ENCODE results near the gene LMBRD1.

Gene LMBRD1

DNA sequence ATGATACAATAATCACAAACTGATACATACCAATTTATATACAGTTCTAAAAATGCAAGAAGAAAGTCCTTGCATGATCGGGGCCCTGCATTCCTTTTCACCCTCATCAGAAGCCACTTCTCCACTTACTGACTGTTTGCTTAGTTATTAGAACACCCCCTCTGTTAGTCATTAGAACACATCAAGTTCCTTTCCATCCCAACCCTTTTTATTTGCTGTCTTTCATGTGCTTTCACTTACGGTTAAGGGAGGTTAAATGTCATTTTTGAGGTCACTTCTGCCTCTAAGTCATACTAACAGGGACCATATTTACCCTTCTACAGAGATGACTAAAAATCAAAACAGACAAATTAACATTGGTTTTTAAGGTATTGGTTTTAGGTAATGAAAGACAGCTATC, 149.1 kb downstream of the LMBRD1 start:
- POLR2A ChIA-PET: no interaction called here
- H3K4me3 ChIP-seq (ENCODE audit: low read depth, low read length): no peak overlapping the region
- H3K4me1 ChIP-seq (ENCODE audit: control insufficient read depth, insufficient read depth, low read length): no peaks in the 10 kb centered on the region
- no peaks in the 10 kb centered on the region for H3K9me3 ChIP-seq (ENCODE audit: control insufficient read depth, insufficient read depth, low read depth, low read length)
- no peaks in the 10 kb centered on the region for H3K36me3 ChIP-seq (ENCODE audit: control insufficient read depth in 2 of 2, insufficient read depth in 1 of 2, low read length in 2 of 2)
- TF ChIP-seq ZNF114 (tag by site-specific recombination; IDR thresholded peaks at IDR 0.05) (no peak), ZBTB7A (tag by site-specific recombination; IDR thresholded peaks at IDR 0.05; ENCODE audit: low read depth) (no peak), ZBTB21 (tag by site-specific recombination; IDR thresholded peaks at IDR 0.05) (no peak), ZNF791 (tag by site-specific recombination; IDR thresholded peaks at IDR 0.05) (no peak), GLI4 (tag by site-specific recombination; IDR thresholded peaks at IDR 0.05) (no peak), ZNF768 (tag by site-specific recombination; IDR thresholded peaks at IDR 0.05) (no peak)
- TF ChIP-seq, protein P1, sequence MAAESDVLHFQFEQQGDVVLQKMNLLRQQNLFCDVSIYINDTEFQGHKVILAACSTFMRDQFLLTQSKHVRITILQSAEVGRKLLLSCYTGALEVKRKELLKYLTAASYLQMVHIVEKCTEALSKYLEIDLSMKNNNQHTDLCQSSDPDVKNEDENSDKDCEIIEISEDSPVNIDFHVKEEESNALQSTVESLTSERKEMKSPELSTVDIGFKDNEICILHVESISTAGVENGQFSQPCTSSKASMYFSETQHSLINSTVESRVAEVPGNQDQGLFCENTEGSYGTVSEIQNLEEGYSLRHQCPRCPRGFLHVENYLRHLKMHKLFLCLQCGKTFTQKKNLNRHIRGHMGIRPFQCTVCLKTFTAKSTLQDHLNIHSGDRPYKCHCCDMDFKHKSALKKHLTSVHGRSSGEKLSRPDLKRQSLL (tag by site-specific recombination; IDR thresholded peaks at IDR 0.05): no peak
- TF ChIP-seq, protein P2, sequence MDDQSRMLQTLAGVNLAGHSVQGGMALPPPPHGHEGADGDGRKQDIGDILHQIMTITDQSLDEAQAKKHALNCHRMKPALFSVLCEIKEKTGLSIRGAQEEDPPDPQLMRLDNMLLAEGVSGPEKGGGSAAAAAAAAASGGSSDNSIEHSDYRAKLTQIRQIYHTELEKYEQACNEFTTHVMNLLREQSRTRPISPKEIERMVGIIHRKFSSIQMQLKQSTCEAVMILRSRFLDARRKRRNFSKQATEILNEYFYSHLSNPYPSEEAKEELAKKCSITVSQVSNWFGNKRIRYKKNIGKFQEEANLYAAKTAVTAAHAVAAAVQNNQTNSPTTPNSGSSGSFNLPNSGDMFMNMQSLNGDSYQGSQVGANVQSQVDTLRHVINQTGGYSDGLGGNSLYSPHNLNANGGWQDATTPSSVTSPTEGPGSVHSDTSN (CRISPR knock-in tag; IDR thresholded peaks at IDR 0.05): no peak
- TF ChIP-seq, protein P3, sequence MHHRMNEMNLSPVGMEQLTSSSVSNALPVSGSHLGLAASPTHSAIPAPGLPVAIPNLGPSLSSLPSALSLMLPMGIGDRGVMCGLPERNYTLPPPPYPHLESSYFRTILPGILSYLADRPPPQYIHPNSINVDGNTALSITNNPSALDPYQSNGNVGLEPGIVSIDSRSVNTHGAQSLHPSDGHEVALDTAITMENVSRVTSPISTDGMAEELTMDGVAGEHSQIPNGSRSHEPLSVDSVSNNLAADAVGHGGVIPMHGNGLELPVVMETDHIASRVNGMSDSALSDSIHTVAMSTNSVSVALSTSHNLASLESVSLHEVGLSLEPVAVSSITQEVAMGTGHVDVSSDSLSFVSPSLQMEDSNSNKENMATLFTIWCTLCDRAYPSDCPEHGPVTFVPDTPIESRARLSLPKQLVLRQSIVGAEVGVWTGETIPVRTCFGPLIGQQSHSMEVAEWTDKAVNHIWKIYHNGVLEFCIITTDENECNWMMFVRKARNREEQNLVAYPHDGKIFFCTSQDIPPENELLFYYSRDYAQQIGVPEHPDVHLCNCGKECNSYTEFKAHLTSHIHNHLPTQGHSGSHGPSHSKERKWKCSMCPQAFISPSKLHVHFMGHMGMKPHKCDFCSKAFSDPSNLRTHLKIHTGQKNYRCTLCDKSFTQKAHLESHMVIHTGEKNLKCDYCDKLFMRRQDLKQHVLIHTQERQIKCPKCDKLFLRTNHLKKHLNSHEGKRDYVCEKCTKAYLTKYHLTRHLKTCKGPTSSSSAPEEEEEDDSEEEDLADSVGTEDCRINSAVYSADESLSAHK (tag by site-specific recombination; IDR thresholded peaks at IDR 0.05): no peak
- CTCF ChIA-PET: no interaction called here
- H3K27ac ChIP-seq (ENCODE audit: extremely low read depth, low read depth, low read length): no peak overlapping the region

DNA sequence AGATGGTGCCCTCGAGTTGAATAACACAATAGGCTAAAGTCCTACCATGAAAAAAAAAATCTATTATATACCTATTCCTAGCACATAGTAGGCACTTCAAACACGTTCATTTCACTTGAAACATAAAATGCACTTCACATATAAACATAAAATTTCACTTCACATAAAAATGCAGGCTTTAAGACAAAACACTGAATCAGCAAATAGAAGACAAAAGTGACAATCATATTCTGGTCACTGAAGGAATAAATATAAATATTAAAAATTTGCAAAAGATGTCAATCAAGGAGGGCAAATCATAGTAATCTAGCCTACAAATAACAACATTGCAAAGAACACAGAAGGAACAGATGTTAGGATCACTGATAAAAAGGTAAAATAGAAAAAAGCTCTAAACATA, 153.1 kb downstream of the LMBRD1 start:
- Histone ChIP-seq H3K9me3 (ENCODE audit: control insufficient read depth, insufficient read depth, low read depth, low read length) (no peaks in the 10 kb centered on the region), H3K27ac (ENCODE audit: extremely low read depth, low read depth, low read length) (no peak overlapping the region), H3K4me3 (ENCODE audit: low read depth, low read length) (no peak overlapping the region), H3K36me3 (ENCODE audit: control insufficient read depth in 2 of 2, insufficient read depth in 1 of 2, low read length in 2 of 2) (no peaks in the 10 kb centered on the region), H3K4me1 (ENCODE audit: control insufficient read depth, insufficient read depth, low read length) (no peaks in the 10 kb centered on the region)
- POLR2A ChIA-PET: no interaction called here
- CTCF ChIA-PET: no interaction called here
- TF ChIP-seq ZNF658 (tag by site-specific recombination; IDR thresholded peaks at IDR 0.05) (no peak), ZNF76 (tag by site-specific recombination; IDR thresholded peaks at IDR 0.05; ENCODE audit: borderline replicate concordance, low read depth) (no peak), ZNF621 (tag by site-specific recombination; IDR thresholded peaks at IDR 0.05) (no peak), ZNF776 (tag by site-specific recombination; IDR thresholded peaks at IDR 0.05; ENCODE audit: borderline replicate concordance) (no peak)
- TF ChIP-seq, protein P4, sequence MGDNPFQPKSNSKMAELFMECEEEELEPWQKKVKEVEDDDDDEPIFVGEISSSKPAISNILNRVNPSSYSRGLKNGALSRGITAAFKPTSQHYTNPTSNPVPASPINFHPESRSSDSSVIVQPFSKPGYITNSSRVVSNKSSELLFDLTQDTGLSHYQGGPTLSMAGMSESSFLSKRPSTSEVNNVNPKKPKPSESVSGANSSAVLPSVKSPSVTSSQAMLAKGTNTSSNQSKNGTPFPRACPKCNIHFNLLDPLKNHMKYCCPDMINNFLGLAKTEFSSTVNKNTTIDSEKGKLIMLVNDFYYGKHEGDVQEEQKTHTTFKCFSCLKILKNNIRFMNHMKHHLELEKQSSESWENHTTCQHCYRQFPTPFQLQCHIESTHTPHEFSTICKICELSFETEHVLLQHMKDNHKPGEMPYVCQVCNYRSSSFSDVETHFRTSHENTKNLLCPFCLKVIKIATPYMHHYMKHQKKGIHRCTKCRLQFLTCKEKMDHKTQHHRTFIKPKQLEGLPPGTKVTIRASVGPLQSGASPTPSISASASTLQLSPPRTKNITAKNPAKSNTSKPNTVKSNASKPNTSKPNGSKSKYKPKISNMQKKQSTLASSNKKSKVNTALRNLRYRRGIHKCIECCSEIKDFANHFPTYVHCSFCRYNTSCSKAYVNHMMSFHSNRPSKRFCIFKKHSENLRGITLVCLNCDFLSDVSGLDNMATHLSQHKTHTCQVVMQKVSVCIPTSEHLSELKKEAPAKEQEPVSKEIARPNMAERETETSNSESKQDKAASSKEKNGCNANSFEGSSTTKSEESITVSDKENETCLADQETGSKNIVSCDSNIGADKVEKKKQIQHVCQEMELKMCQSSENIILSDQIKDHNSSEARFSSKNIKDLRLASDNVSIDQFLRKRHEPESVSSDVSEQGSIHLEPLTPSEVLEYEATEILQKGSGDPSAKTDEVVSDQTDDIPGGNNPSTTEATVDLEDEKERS (tag by site-specific recombination; IDR thresholded peaks at IDR 0.05): no peak
- TF ChIP-seq, protein P5, sequence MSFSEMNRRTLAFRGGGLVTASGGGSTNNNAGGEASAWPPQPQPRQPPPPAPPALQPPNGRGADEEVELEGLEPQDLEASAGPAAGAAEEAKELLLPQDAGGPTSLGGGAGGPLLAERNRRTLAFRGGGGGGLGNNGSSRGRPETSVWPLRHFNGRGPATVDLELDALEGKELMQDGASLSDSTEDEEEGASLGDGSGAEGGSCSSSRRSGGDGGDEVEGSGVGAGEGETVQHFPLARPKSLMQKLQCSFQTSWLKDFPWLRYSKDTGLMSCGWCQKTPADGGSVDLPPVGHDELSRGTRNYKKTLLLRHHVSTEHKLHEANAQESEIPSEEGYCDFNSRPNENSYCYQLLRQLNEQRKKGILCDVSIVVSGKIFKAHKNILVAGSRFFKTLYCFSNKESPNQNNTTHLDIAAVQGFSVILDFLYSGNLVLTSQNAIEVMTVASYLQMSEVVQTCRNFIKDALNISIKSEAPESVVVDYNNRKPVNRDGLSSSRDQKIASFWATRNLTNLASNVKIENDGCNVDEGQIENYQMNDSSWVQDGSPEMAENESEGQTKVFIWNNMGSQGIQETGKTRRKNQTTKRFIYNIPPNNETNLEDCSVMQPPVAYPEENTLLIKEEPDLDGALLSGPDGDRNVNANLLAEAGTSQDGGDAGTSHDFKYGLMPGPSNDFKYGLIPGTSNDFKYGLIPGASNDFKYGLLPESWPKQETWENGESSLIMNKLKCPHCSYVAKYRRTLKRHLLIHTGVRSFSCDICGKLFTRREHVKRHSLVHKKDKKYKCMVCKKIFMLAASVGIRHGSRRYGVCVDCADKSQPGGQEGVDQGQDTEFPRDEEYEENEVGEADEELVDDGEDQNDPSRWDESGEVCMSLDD (tag by site-specific recombination; IDR thresholded peaks at IDR 0.05): no peak
- TF ChIP-seq, protein P6, sequence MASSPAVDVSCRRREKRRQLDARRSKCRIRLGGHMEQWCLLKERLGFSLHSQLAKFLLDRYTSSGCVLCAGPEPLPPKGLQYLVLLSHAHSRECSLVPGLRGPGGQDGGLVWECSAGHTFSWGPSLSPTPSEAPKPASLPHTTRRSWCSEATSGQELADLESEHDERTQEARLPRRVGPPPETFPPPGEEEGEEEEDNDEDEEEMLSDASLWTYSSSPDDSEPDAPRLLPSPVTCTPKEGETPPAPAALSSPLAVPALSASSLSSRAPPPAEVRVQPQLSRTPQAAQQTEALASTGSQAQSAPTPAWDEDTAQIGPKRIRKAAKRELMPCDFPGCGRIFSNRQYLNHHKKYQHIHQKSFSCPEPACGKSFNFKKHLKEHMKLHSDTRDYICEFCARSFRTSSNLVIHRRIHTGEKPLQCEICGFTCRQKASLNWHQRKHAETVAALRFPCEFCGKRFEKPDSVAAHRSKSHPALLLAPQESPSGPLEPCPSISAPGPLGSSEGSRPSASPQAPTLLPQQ (tag by site-specific recombination; IDR thresholded peaks at IDR 0.05): no peak
